SK-N-SH (cell line): ENCODE measurements around the gene FDXR. TPM values are rescaled to one million over a fixed set of nuclear protein-coding genes. Genes with fewer than 3 reads are reported as not detected.

Experiments
- CTCF ChIA-PET: fragments of 300-600, 350-600 bp; formaldehyde crosslinking; extraction: SDS; loops from one replicate; lab custom pipeline; 2021; lab: Yijun Ruan, JAX
- POLR2A ChIA-PET: fragments of 350-600 bp; sonication (Branson Sonifier 250); formaldehyde crosslinking; extraction: SDS; loops from one replicate; lab custom pipeline; 2020; ENCODE audit warnings: antibody characterized with exemption, inconsistent platforms; lab: Yijun Ruan, JAX
- DNase-seq: peaks from one replicate; pipeline ENCODE4 v3.0.0; 2012
- H2AFZ ChIP-seq: fragments of 200-600 bp; sonication (generic); 2 replicates; pipeline ENCODE4 v1.8.1; 2016; ENCODE audit warnings: antibody characterized with exemption, mild to moderate bottlenecking, low read depth
- H3F3A ChIP-seq: fragments of 200-600 bp; sonication (generic); replicated peaks from 2 replicates; pipeline ENCODE3; 2016; ENCODE audit warnings: antibody characterized with exemption, mild to moderate bottlenecking; ENCODE audit not compliant: insufficient read depth
- H3K27ac ChIP-seq, 2 experiments: fragments of 200-500 bp in 1 of 2; fragments of 200-600 bp in 1 of 2; sonication (Bioruptor generic) in 1 of 2; sonication (generic), shearing (Covaris generic) in 1 of 2; 2 replicates each; pipeline versions ENCODE4 v1.5.1 to v1.6.1; 2014 to 2016; ENCODE audit warnings: low read depth in 2 of 2, inconsistent platforms in 1 of 2, low read length in 1 of 2, mild to moderate bottlenecking in 1 of 2, mixed read lengths in 1 of 2
- H3K27me3 ChIP-seq: fragments of 200-600 bp; sonication (generic), shearing (Covaris generic); 2 replicates; pipeline ENCODE4 v1.6.1; 2016; ENCODE audit warnings: mixed run types; ENCODE audit not compliant: insufficient read depth
- H3K36me3 ChIP-seq, 2 experiments: fragments of 200-500 bp in 1 of 2; fragments of 200-600 bp in 1 of 2; sonication (Bioruptor generic) in 1 of 2; sonication (generic) in 1 of 2; replicated peaks in 1 of 2; 2 replicates each; pipeline versions ENCODE3 to v1.5.1; 2014 to 2016; ENCODE audit warnings: low read length in 1 of 2, mild to moderate bottlenecking in 1 of 2; ENCODE audit not compliant: insufficient read depth in 2 of 2, control insufficient read depth in 1 of 2
- H3K4me1 ChIP-seq, 2 experiments: fragments of 200-500 bp in 1 of 2; fragments of 200-600 bp in 1 of 2; sonication (Bioruptor generic) in 1 of 2; sonication (generic), shearing (Covaris generic) in 1 of 2; 2 replicates each; pipeline versions ENCODE4 v1.5.1 to v1.6.1; 2014 to 2016; ENCODE audit warnings: low read depth in 1 of 2, low read length in 1 of 2, mixed run types in 1 of 2; ENCODE audit not compliant: insufficient read depth in 2 of 2, control insufficient read depth in 1 of 2
- H3K4me2 ChIP-seq: fragments of 200-600 bp; sonication (generic), shearing (Covaris generic); 2 replicates; pipeline ENCODE4 v1.6.1; 2017; ENCODE audit warnings: mixed run types
- H3K4me3 ChIP-seq, 2 experiments: fragments of 200-500 bp in 1 of 2; fragments of 200-600 bp in 1 of 2; sonication (Bioruptor generic) in 1 of 2; sonication (generic), shearing (Covaris generic) in 1 of 2; 2 replicates each; pipeline versions ENCODE4 v1.5.1 to v1.8.1; 2014 to 2016; ENCODE audit warnings: low read depth in 2 of 2, inconsistent platforms in 1 of 2, low read length in 1 of 2, mild to moderate bottlenecking in 1 of 2, mixed read lengths in 1 of 2, moderate library complexity in 1 of 2
- H3K79me2 ChIP-seq: fragments of 200-600 bp; sonication (generic); 2 replicates; pipeline ENCODE4 v1.8.1; 2017; ENCODE audit warnings: mild to moderate bottlenecking; ENCODE audit not compliant: insufficient read depth
- H3K9ac ChIP-seq: fragments of 200-600 bp; sonication (generic); 2 replicates; pipeline ENCODE4 v1.6.1; 2017; ENCODE audit warnings: mixed run types
- H3K9me2 ChIP-seq: fragments of 200-600 bp; sonication (generic); 2 replicates; pipeline ENCODE4 v1.6.1; 2017; ENCODE audit warnings: mixed run types
- H3K9me3 ChIP-seq: fragments of 200-600 bp; sonication (generic); 2 replicates; pipeline ENCODE4 v1.6.1; 2017; ENCODE audit warnings: mixed run types, mild to moderate bottlenecking, moderate library complexity
- H4K20me1 ChIP-seq: fragments of 200-600 bp; sonication (generic); 2 replicates; pipeline ENCODE4 v1.6.1; 2017; ENCODE audit warnings: mild to moderate bottlenecking, mixed run types; ENCODE audit not compliant: insufficient read depth
- EP300 ChIP-seq, 2 experiments: IDR thresholded peaks; 2 replicates each; pipeline versions ENCODE4 v1.4.0 to v1.6.1; 2012; ENCODE audit warnings: borderline replicate concordance in 1 of 2, low read depth in 1 of 2, low read length in 1 of 2
- GATA2 ChIP-seq: sonication (generic); formaldehyde crosslinking; IDR thresholded peaks from 2 replicates; pipeline ENCODE4 v1.5.0; 2020; ENCODE audit warnings: mild to moderate bottlenecking, missing genetic modification reagents
- RAD21 ChIP-seq: IDR thresholded peaks from 2 replicates; pipeline ENCODE4 v1.6.1; 2012; ENCODE audit warnings: mild to moderate bottlenecking, low read length
- TAF1 ChIP-seq: IDR thresholded peaks from 2 replicates; pipeline ENCODE4 v1.6.1; 2012; ENCODE audit warnings: low read depth, mild to moderate bottlenecking, low read length, moderate library complexity, borderline replicate concordance
- YY1 ChIP-seq: IDR thresholded peaks from 2 replicates; pipeline ENCODE4 v1.4.0; 2012; ENCODE audit warnings: low read depth, mild to moderate bottlenecking
- ZBTB33 ChIP-seq: IDR thresholded peaks from 2 replicates; pipeline ENCODE4 v1.4.0; 2012; ENCODE audit warnings: low read depth, borderline replicate concordance
- WGBS: methylation state at CpG from one replicate; pipeline ENCODE4 v1.1.6; 2017; ENCODE audit warnings: low lambda C conversion rate; 5-methylcytosine and 5-hydroxymethylcytosine counted together
- polyA plus RNA-seq, 3 experiments: library from polyadenylated mRNA; depleted of rRNA; stranded (reverse); fragments of >200 nt; gene quantifications; 2 replicates each; pipeline ENCODE4 v1.2.3, GENCODE V29; 2012
- TF ChIP-seq, protein P1 (sequence below): fragments of 150-350 bp; IDR thresholded peaks from 2 replicates; pipeline ENCODE4 v1.6.1; 2016; ENCODE audit warnings: mild to moderate bottlenecking, low read depth, low read length
- TF ChIP-seq, protein P2 (sequence below): IDR thresholded peaks from 2 replicates; pipeline ENCODE4 v1.6.1; 2012; ENCODE audit warnings: mild to moderate bottlenecking, low read depth, low read length, moderate library complexity

Gene FDXR
- polyA plus RNA-seq, 1 of the 3 experiments (the other 2 are of a cell fraction): 86.7 TPM

GRCh38 chr17:74857191-74857590, 15.6 kb downstream of the FDXR start:
- H3K27ac ChIP-seq: no peak overlapping the region
- no peak overlapping the region for H2AFZ ChIP-seq
- CTCF ChIA-PET: interaction anchor here (1.8 to 98.1 kb wide), 3 partner anchors 2 to 291 kb away, joined by 4 to 3869 read pairs (median 3869); partner anchors contain the start of genes FDXR, GRIN2C and NAT9
- H3K79me2 ChIP-seq: no peaks in the 10 kb centered on the region
- no peaks in the 10 kb centered on the region for H3K9me2 ChIP-seq
- H4K20me1 ChIP-seq: peaks cover 14% of the 10 kb centered on the region
- POLR2A ChIA-PET: no interaction called here
- WGBS: 69% methylated on average over 4 of the region's 4 CpGs
- no peak overlapping the region for H3K4me2 ChIP-seq
- no peaks in the 10 kb centered on the region for H3K36me3 ChIP-seq
- TF ChIP-seq, protein P1, sequence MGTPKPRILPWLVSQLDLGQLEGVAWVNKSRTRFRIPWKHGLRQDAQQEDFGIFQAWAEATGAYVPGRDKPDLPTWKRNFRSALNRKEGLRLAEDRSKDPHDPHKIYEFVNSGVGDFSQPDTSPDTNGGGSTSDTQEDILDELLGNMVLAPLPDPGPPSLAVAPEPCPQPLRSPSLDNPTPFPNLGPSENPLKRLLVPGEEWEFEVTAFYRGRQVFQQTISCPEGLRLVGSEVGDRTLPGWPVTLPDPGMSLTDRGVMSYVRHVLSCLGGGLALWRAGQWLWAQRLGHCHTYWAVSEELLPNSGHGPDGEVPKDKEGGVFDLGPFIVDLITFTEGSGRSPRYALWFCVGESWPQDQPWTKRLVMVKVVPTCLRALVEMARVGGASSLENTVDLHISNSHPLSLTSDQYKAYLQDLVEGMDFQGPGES: no peak
- TF ChIP-seq EP300 (IDR thresholded peaks at IDR 0.05; ENCODE audit: borderline replicate concordance in 1 of 2, low read depth in 1 of 2, low read length in 1 of 2): no peak
- TF ChIP-seq, protein P2, sequence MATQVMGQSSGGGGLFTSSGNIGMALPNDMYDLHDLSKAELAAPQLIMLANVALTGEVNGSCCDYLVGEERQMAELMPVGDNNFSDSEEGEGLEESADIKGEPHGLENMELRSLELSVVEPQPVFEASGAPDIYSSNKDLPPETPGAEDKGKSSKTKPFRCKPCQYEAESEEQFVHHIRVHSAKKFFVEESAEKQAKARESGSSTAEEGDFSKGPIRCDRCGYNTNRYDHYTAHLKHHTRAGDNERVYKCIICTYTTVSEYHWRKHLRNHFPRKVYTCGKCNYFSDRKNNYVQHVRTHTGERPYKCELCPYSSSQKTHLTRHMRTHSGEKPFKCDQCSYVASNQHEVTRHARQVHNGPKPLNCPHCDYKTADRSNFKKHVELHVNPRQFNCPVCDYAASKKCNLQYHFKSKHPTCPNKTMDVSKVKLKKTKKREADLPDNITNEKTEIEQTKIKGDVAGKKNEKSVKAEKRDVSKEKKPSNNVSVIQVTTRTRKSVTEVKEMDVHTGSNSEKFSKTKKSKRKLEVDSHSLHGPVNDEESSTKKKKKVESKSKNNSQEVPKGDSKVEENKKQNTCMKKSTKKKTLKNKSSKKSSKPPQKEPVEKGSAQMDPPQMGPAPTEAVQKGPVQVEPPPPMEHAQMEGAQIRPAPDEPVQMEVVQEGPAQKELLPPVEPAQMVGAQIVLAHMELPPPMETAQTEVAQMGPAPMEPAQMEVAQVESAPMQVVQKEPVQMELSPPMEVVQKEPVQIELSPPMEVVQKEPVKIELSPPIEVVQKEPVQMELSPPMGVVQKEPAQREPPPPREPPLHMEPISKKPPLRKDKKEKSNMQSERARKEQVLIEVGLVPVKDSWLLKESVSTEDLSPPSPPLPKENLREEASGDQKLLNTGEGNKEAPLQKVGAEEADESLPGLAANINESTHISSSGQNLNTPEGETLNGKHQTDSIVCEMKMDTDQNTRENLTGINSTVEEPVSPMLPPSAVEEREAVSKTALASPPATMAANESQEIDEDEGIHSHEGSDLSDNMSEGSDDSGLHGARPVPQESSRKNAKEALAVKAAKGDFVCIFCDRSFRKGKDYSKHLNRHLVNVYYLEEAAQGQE: no peak
- TF ChIP-seq YY1: no peak
- TF ChIP-seq TAF1: no peak
- TF ChIP-seq ZBTB33: no peak
- no peak for TF ChIP-seq RAD21
- H3K9me3 ChIP-seq: no peaks in the 10 kb centered on the region
- peaks cover 59% of the 10 kb centered on the region for H3K27me3 ChIP-seq
- H3F3A ChIP-seq: no peaks in the 10 kb centered on the region
- H3K9ac ChIP-seq: no peak overlapping the region
- H3K4me1 ChIP-seq: peaks cover 0 to 10% of the 10 kb centered on the region in 2 experiments; a peak in 2 of 4 replicates
- no peak for DNase-seq
- H3K4me3 ChIP-seq: no peak overlapping the region

DNA sequence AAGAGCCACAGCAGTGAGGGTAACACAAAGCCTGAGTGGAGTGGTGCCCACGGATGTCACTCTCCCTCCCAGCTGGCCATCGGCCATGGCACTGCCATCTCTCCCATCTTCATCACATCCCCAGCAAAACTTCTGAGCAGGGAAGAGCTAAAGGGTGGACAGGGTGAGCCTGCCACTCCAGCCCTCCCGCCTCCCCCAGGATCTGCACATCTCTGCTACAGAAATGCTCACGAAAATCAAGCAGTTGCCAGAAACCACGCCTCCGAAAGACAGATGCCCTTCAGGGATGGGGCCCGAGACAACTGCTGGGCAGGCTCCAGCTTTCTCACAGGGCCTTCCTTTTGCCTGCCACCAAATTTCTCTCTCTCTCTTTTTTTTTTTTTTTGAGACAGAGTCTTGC, 16.7 kb downstream of the FDXR start:
- no peak for TF ChIP-seq GATA2 (CRISPR knock-in tag)
- H3K9ac ChIP-seq: no peak overlapping the region
- H3K9me2 ChIP-seq: no peaks in the 10 kb centered on the region
- peaks cover 8% of the 10 kb centered on the region; the same call in 1 of the 2 replicates for H4K20me1 ChIP-seq
- no peaks in the 10 kb centered on the region for H3F3A ChIP-seq
- H3K27me3 ChIP-seq: peaks cover 61% of the 10 kb centered on the region
- no peak overlapping the region for H3K27ac ChIP-seq
- no peak for DNase-seq
- no peak overlapping the region for H2AFZ ChIP-seq
- CTCF ChIA-PET: interaction anchor here (1.3 to 98.1 kb wide), 4 partner anchors 4 to 111 kb away, joined by 3 to 3869 read pairs (median 1939); partner anchors contain the start of genes FDXR, GRIN2C and NAT9
- no peaks in the 10 kb centered on the region for H3K79me2 ChIP-seq
- H3K4me3 ChIP-seq: no peak overlapping the region
- H3K9me3 ChIP-seq: no peaks in the 10 kb centered on the region
- no peak overlapping the region for H3K4me2 ChIP-seq
- H3K4me1 ChIP-seq: peaks cover 0 to 6% of the 10 kb centered on the region in 2 experiments; a peak in 2 of 4 replicates
- 63% methylated on average over 7 of the region's 7 CpGs for WGBS
- POLR2A ChIA-PET: interaction anchor here (1.2 to 1.6 kb wide), 2 partner anchors 13 to 17 kb away, joined by 5 to 8 read pairs; partner anchors contain the start of gene FDXR
- no peaks in the 10 kb centered on the region for H3K36me3 ChIP-seq
